Neutrophil (primary cell): ENCODE data around the gene TICAM2.

Source experiments
- H3K27ac ChIP-seq: fragments of 200-600 bp; sonication (generic); 2 replicates; pipeline ENCODE4 v1.5.1; 2016; ENCODE audit warnings: mild to moderate bottlenecking, moderate library complexity
- H3K27me3 ChIP-seq: fragments of 200-600 bp; sonication (generic); 2 replicates; pipeline ENCODE4 v1.6.0; 2016; ENCODE audit warnings: mild to moderate bottlenecking
- H3K36me3 ChIP-seq: fragments of 200-600 bp; sonication (generic); 2 replicates; pipeline ENCODE4 v1.5.1; 2017
- H3K4me1 ChIP-seq, 2 experiments: fragments of 200-600 bp in 1 of 2; sonication (generic) in 1 of 2; 1 replicate in 1 of 2; 2 replicates in 1 of 2; pipeline versions ENCODE4 v1.5.1 to v1.6.1; 2013 to 2016; ENCODE audit warnings: low read depth in 1 of 2, low read length in 1 of 2, mild to moderate bottlenecking in 1 of 2, moderate library complexity in 1 of 2; ENCODE audit not compliant: control insufficient read depth in 1 of 2, insufficient read depth in 1 of 2
- H3K4me3 ChIP-seq, 2 experiments: fragments of 200-600 bp in 1 of 2; sonication (generic) in 1 of 2; 1 replicate in 1 of 2; 2 replicates in 1 of 2; pipeline ENCODE4 v1.5.1; 2013 to 2016; ENCODE audit warnings: low read depth in 1 of 2, low read length in 1 of 2, mild to moderate bottlenecking in 1 of 2, moderate library complexity in 1 of 2
- H3K9me3 ChIP-seq: fragments of 200-600 bp; sonication (generic); 2 replicates; pipeline ENCODE4 v1.5.1; 2016
- TF ChIP-seq, protein P1 (sequence below): fragments of 200-600 bp; sonication (generic); IDR thresholded peaks from 2 replicates; pipeline ENCODE4 v1.5.1; 2016; ENCODE audit warnings: antibody characterized with exemption

The TICAM2 gene

DNA sequence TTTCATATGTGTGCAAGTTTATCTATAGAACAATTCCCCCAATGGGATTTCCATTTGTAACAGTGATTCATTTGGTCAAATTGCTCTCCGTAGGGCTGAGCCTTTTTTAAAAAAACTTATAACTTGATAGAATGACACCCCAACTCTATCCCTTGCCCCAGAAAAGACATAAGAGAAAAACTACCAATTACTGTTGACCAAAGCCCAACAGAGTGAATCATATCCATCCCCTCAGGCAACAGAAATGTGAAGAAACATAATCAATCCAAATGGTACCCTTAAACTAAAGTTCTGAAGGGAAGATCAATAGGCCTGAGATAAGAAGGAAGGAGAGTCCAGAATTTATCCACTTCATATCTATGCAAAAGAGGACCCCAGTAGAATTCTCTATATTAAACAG, 17.8 kb downstream of the TICAM2 start:
- Histone ChIP-seq H3K4me3 (no peak overlapping the region), H3K27me3 (no peaks in the 10 kb centered on the region), H3K27ac (no peak overlapping the region), H3K9me3 (no peaks in the 10 kb centered on the region), H3K36me3 (peaks cover 7% of the 10 kb centered on the region), H3K4me1 (no peaks in the 10 kb centered on the region)
- TF ChIP-seq, protein P1, sequence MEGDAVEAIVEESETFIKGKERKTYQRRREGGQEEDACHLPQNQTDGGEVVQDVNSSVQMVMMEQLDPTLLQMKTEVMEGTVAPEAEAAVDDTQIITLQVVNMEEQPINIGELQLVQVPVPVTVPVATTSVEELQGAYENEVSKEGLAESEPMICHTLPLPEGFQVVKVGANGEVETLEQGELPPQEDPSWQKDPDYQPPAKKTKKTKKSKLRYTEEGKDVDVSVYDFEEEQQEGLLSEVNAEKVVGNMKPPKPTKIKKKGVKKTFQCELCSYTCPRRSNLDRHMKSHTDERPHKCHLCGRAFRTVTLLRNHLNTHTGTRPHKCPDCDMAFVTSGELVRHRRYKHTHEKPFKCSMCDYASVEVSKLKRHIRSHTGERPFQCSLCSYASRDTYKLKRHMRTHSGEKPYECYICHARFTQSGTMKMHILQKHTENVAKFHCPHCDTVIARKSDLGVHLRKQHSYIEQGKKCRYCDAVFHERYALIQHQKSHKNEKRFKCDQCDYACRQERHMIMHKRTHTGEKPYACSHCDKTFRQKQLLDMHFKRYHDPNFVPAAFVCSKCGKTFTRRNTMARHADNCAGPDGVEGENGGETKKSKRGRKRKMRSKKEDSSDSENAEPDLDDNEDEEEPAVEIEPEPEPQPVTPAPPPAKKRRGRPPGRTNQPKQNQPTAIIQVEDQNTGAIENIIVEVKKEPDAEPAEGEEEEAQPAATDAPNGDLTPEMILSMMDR, result no peak

DNA sequence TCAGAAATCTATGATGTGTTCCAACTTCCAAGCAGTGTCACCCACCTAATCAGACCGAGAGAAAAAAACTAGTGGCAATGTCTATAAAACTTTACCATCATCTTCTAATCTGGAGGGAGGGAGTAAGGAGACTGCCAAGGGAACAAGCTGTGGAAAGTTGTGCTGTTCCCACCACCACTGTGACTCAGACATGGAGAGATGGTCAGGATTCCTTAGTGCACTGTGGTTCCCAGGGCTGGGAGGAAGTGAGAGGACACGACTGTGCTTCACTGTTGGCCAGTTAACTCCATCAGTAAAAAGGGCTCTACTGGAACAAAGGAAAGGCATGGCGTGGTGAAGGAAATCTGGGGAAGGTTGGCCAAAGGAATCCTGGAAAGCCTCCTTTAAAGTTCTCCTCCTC, 18.8 kb downstream of the TICAM2 start:
- Histone ChIP-seq H3K4me3 (no peak overlapping the region), H3K27ac (no peak overlapping the region), H3K4me1 (no peaks in the 10 kb centered on the region), H3K27me3 (no peaks in the 10 kb centered on the region), H3K36me3 (peaks cover 7% of the 10 kb centered on the region), H3K9me3 (no peaks in the 10 kb centered on the region)
- TF ChIP-seq, protein P1, result no peak

DNA sequence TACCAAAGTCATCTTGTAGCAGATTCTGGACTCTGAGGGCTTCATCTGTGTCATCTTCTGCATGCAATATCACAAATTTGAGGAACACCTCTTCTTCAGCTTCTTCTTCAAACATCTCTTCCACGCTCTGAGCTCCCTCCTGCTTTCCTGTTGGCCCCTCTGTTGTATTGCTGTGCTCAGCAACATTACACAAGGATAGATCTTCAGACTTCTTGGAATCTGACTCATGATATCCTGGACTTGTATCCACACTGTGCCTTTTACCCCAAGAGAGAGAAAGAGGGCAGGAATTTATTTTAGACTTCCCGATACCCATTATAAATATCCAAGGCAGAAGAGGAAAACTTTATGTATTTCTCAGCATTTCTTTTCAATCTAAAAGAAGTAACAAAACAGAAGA, 21.3 kb downstream of the TICAM2 start:
- Histone ChIP-seq H3K4me1 (no peaks in the 10 kb centered on the region), H3K4me3 (no peak overlapping the region), H3K36me3 (peaks cover 7% of the 10 kb centered on the region), H3K9me3 (no peaks in the 10 kb centered on the region), H3K27ac (no peak overlapping the region), H3K27me3 (no peaks in the 10 kb centered on the region)
- TF ChIP-seq, protein P1, result no peak

DNA sequence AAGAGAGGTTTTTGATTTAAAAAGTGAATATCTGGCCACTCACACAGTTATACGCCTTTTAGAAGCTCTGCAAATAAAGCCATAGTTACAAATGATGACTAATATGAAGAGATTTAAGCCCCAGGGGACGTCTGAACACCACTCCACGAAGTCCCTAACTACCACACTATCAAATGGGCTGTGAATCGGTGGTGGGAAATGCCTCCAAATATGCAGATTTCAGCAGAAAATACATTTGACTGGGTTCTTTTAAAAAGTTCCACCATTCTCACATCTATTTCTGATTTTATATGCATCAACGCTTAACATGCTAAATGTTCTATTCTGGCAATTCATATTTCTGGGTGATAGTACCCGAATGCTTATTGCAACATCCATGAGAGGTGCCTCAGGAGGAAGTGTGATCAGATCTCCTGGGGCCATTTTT, 22.5 kb downstream of the TICAM2 start:
- TF ChIP-seq, protein P1, result no peak
- H3K27me3 ChIP-seq, result no peaks in the 10 kb centered on the region
- no peaks in the 10 kb centered on the region for H3K9me3 ChIP-seq
- no peaks in the 10 kb centered on the region for H3K4me1 ChIP-seq
- H3K4me3 ChIP-seq, result no peak overlapping the region
- no peak overlapping the region for H3K27ac ChIP-seq
- H3K36me3 ChIP-seq, result peaks cover 7% of the 10 kb centered on the region

DNA sequence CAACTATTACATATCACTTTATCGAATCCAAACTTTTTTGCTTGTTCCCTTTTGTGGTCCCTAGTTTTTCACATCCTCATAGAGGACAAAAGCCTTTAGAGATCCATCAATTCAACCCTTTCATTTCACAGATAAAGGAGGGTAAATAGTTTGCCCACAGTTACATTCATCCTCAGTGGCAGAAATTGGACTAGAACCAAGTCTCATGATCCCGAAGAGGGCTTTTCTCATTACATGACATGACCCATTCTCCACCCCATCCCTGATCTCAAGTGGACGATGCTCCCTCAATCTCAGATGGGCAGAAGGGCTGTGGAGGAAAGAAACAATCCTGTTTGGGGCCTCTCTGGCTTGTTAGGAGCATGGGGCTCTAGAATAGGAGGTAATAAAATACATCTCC, 23.1 kb downstream of the TICAM2 start:
- H3K36me3 ChIP-seq, result peaks cover 7% of the 10 kb centered on the region
- H3K9me3 ChIP-seq, result no peaks in the 10 kb centered on the region
- H3K27ac ChIP-seq, result no peak overlapping the region
- H3K4me3 ChIP-seq, result no peak overlapping the region
- no peaks in the 10 kb centered on the region for H3K27me3 ChIP-seq
- no peaks in the 10 kb centered on the region for H3K4me1 ChIP-seq
- TF ChIP-seq, protein P1, result no peak

DNA sequence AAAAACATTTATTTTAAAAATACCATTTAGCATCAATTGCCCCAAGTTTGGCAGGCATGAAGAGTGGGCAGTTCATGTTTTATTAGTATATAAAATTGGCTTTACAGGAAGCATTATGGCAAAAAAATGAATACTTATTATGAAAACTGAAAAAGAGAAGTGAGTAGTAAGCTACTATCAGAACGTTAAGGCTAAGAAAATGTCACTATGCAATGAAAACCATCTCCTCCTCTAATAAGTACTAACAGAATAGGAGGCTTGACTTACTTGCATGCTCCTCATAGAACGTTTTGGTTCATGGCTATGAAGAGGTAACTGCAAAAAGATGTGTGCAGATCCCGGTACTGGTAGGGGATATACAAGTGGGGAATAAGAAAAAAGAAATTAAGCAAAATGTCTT, 23.6 kb downstream of the TICAM2 start:
- Histone ChIP-seq H3K36me3 (peaks cover 7% of the 10 kb centered on the region), H3K4me1 (no peaks in the 10 kb centered on the region), H3K4me3 (no peak overlapping the region), H3K27ac (no peak overlapping the region), H3K27me3 (no peaks in the 10 kb centered on the region), H3K9me3 (no peaks in the 10 kb centered on the region)
- TF ChIP-seq, protein P1, result no peak
